WTC11 (cell line): Measurements from ENCODE around the gene CCR5.

Source experiments
- CBFB ChIP-seq: sonication (generic); formaldehyde crosslinking; IDR thresholded peaks from 2 replicates; pipeline ENCODE4 v1.8.1; 2022; ENCODE audit warnings: mild to moderate bottlenecking, low read depth, missing genetic modification reagents
- ELF4 ChIP-seq: sonication (generic); formaldehyde crosslinking; IDR thresholded peaks from 2 replicates; pipeline ENCODE4 v1.8.1; 2022; ENCODE audit warnings: low read depth, mild to moderate bottlenecking, moderate library complexity, missing genetic modification reagents
- IRF2 ChIP-seq: sonication (generic); formaldehyde crosslinking; IDR thresholded peaks from 2 replicates; pipeline ENCODE4 v1.8.0; 2022; ENCODE audit warnings: low read depth, missing genetic modification reagents, borderline replicate concordance
- MLX ChIP-seq: sonication (generic); formaldehyde crosslinking; IDR thresholded peaks from 2 replicates; pipeline ENCODE4 v1.8.1; 2023; ENCODE audit warnings: mild to moderate bottlenecking, missing genetic modification reagents, moderate library complexity
- ZBTB43 ChIP-seq: sonication (generic); formaldehyde crosslinking; IDR thresholded peaks from 2 replicates; pipeline ENCODE4 v1.8.1; 2023; ENCODE audit warnings: mild to moderate bottlenecking, missing genetic modification reagents
- ZNF138 ChIP-seq: sonication (generic); formaldehyde crosslinking; conservative IDR thresholded peaks from 2 replicates; pipeline ENCODE4 v1.8.1; 2022; ENCODE audit warnings: mild to moderate bottlenecking, moderate library complexity, missing genetic modification reagents
- ZNF512 ChIP-seq: sonication (generic); formaldehyde crosslinking; IDR thresholded peaks from 2 replicates; pipeline ENCODE4 v1.8.1; 2022; ENCODE audit warnings: missing genetic modification reagents, borderline replicate concordance
- TF ChIP-seq, protein P1 (sequence below): sonication (generic); formaldehyde crosslinking; IDR thresholded peaks from 2 replicates; pipeline ENCODE4 v1.8.1; 2023; ENCODE audit warnings: mild to moderate bottlenecking, moderate library complexity, missing genetic modification reagents
- TF ChIP-seq, protein P2 (sequence below): fragments of 200-600 bp; IDR thresholded peaks from 2 replicates; pipeline ENCODE4 v1.8.0; 2022; ENCODE audit warnings: antibody characterized with exemption
- TF ChIP-seq, protein P3 (sequence below): sonication (generic); formaldehyde crosslinking; IDR thresholded peaks from 2 replicates; pipeline ENCODE4 v1.8.0; 2022; ENCODE audit warnings: mild to moderate bottlenecking, missing genetic modification reagents
- TF ChIP-seq, protein P4 (sequence below): sonication (generic); formaldehyde crosslinking; IDR thresholded peaks from 2 replicates; pipeline ENCODE4 v1.8.1; 2023; ENCODE audit warnings: mild to moderate bottlenecking, missing genetic modification reagents

DNA sequence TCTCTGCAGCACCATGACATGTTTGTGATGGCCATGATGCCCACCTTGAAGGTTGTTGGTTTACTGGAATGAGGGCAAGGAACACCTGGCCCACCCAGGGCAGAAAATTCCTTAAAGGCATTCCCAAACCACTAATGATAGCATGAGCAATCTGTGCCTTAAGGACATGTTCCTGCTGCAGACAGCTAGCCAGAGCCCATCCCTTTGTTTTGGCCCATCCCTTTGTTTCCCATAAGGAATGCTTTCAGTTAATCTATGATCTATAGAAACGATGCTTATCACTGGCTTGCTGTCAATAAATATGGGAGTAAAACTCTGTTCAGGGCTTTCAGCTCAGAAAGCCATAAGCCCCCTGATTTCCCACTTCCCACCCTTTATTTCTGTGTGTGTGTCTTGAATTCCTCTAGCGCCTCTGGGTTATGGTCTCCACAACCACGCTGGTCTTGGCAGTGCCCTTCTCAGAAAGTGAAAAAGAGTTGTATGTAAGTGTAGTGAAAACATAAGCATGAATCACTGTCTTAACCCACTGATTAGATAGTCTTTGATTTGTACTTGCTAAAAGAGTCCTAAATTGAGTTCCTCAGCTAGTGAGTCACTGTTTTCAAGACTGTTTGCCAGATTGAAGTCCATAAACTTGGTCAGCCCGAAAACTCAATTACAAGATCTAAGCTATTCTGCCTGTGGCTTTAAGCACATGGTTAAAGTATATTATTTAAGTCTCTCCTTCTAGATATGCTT is 35.8 kb upstream of the CCR5 start:
- TF ChIP-seq, protein P1, sequence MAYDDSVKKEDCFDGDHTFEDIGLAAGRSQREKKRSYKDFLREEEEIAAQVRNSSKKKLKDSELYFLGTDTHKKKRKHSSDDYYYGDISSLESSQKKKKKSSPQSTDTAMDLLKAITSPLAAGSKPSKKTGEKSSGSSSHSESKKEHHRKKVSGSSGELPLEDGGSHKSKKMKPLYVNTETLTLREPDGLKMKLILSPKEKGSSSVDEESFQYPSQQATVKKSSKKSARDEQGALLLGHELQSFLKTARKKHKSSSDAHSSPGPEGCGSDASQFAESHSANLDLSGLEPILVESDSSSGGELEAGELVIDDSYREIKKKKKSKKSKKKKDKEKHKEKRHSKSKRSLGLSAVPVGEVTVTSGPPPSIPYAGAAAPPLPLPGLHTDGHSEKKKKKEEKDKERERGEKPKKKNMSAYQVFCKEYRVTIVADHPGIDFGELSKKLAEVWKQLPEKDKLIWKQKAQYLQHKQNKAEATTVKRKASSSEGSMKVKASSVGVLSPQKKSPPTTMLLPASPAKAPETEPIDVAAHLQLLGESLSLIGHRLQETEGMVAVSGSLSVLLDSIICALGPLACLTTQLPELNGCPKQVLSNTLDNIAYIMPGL (CRISPR knock-in tag): no peak
- TF ChIP-seq, protein P2, sequence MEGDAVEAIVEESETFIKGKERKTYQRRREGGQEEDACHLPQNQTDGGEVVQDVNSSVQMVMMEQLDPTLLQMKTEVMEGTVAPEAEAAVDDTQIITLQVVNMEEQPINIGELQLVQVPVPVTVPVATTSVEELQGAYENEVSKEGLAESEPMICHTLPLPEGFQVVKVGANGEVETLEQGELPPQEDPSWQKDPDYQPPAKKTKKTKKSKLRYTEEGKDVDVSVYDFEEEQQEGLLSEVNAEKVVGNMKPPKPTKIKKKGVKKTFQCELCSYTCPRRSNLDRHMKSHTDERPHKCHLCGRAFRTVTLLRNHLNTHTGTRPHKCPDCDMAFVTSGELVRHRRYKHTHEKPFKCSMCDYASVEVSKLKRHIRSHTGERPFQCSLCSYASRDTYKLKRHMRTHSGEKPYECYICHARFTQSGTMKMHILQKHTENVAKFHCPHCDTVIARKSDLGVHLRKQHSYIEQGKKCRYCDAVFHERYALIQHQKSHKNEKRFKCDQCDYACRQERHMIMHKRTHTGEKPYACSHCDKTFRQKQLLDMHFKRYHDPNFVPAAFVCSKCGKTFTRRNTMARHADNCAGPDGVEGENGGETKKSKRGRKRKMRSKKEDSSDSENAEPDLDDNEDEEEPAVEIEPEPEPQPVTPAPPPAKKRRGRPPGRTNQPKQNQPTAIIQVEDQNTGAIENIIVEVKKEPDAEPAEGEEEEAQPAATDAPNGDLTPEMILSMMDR: no peak
- no peak for TF ChIP-seq ZBTB43
- no peak for TF ChIP-seq MLX (CRISPR knock-in tag)
- TF ChIP-seq, protein P3, sequence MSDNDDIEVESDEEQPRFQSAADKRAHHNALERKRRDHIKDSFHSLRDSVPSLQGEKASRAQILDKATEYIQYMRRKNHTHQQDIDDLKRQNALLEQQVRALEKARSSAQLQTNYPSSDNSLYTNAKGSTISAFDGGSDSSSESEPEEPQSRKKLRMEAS: no peak
- TF ChIP-seq, protein P4, sequence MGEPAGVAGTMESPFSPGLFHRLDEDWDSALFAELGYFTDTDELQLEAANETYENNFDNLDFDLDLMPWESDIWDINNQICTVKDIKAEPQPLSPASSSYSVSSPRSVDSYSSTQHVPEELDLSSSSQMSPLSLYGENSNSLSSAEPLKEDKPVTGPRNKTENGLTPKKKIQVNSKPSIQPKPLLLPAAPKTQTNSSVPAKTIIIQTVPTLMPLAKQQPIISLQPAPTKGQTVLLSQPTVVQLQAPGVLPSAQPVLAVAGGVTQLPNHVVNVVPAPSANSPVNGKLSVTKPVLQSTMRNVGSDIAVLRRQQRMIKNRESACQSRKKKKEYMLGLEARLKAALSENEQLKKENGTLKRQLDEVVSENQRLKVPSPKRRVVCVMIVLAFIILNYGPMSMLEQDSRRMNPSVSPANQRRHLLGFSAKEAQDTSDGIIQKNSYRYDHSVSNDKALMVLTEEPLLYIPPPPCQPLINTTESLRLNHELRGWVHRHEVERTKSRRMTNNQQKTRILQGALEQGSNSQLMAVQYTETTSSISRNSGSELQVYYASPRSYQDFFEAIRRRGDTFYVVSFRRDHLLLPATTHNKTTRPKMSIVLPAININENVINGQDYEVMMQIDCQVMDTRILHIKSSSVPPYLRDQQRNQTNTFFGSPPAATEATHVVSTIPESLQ (CRISPR knock-in tag): no peak
- no peak for TF ChIP-seq ELF4 (CRISPR knock-in tag)
- TF ChIP-seq ZNF138 (CRISPR knock-in tag): no peak
- TF ChIP-seq IRF2 (CRISPR knock-in tag): no peak
- TF ChIP-seq CBFB (CRISPR knock-in tag): no peak
- TF ChIP-seq ZNF512 (CRISPR knock-in tag): no peak
